Measurements from ENCODE around the gene DBN1. TPM values are rescaled to one million over a fixed set of nuclear protein-coding genes. Genes with fewer than 3 reads are reported as not detected.

The DBN1 gene
- total and polyA plus RNA-seq, 2 experiments from 2014 or later: 106 to 290 TPM

DNA sequence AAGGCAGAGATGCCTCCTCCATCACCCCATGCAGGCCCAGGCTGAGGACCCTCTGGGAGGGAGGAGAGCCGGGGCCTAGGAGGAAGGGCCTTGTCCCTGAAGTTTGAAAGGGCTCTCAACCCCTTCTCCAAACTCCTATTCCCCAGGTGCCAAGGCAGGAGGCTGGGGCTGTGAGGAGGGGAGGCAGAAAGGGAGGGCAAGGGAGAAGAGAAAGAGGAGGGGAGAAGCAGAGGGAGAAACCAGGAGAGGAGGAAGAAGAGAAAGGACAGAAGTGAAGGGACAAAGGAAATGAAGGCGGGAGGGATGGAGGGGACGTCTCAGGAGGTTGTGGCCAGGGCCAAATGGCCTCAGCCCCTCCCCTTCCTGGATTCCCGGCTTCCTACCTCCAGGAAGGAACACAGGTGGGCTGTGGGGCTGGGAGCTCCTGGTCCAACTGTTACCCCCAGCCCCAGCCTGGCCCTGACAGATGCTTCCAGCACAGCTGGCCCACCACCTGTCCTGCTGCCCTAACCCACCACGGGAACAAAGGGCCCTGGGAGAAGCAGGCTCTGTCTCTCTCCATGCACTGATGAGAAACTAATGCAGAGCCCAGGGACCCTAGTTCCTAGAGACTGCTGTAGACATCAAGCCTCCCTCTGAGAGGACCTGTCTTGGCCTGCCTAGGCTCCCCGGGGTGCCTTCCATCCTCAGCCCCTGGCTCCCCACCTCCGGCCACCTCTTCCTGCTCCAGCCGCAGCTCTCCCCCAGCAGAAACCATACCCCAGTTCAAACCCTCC, 3.5 kb downstream of the DBN1 start:
- H3K4me3 ChIP-seq: peak overlapping the region; percentile 37; the same call in 1 of the 2 replicates
- H3K79me2 ChIP-seq (replicated peaks; ENCODE audit: insufficient read depth): peaks cover 54% of the 10 kb centered on the region
- peaks cover 45% of the 10 kb centered on the region for H4K20me1 ChIP-seq (replicated peaks; ENCODE audit: insufficient read depth)
- peaks cover 28% of the 10 kb centered on the region for H3K36me3 ChIP-seq (ENCODE audit: insufficient read depth)
- H3K4me2 ChIP-seq: peak overlapping the region; percentile 92
- no peak; the same call in 2 of the 3 replicates for ATAC-seq
- Mint-ChIP-seq H3K4me3 (peak overlapping the region; percentile 83), H3K9me3 (peaks cover 12% of the 10 kb centered on the region), H3K4me1 (peaks cover 41% of the 10 kb centered on the region), H3K27ac (peak overlapping the region; percentile 91), H3K36me3 (ENCODE audit: low read depth) (peaks cover 71% of the 10 kb centered on the region), H3K27me3 (ENCODE audit: insufficient read depth, low read depth, poor library complexity) (peaks cover 27% of the 10 kb centered on the region)
- H2AFZ ChIP-seq: no peak overlapping the region
- TF ChIP-seq EZH2phosphoT487 (IDR thresholded peaks at IDR 0.05; ENCODE audit: unreplicated experiment) (no peak), ETS1 (IDR thresholded peaks at IDR 0.05) (no peak), EZH2 (IDR thresholded peaks at IDR 0.05; ENCODE audit: low read depth, unreplicated experiment) (no peak), ZNF331 (CRISPR knock-in tag; IDR thresholded peaks at IDR 0.05; ENCODE audit: low read depth) (no peak)
- TF ChIP-seq, protein P1, sequence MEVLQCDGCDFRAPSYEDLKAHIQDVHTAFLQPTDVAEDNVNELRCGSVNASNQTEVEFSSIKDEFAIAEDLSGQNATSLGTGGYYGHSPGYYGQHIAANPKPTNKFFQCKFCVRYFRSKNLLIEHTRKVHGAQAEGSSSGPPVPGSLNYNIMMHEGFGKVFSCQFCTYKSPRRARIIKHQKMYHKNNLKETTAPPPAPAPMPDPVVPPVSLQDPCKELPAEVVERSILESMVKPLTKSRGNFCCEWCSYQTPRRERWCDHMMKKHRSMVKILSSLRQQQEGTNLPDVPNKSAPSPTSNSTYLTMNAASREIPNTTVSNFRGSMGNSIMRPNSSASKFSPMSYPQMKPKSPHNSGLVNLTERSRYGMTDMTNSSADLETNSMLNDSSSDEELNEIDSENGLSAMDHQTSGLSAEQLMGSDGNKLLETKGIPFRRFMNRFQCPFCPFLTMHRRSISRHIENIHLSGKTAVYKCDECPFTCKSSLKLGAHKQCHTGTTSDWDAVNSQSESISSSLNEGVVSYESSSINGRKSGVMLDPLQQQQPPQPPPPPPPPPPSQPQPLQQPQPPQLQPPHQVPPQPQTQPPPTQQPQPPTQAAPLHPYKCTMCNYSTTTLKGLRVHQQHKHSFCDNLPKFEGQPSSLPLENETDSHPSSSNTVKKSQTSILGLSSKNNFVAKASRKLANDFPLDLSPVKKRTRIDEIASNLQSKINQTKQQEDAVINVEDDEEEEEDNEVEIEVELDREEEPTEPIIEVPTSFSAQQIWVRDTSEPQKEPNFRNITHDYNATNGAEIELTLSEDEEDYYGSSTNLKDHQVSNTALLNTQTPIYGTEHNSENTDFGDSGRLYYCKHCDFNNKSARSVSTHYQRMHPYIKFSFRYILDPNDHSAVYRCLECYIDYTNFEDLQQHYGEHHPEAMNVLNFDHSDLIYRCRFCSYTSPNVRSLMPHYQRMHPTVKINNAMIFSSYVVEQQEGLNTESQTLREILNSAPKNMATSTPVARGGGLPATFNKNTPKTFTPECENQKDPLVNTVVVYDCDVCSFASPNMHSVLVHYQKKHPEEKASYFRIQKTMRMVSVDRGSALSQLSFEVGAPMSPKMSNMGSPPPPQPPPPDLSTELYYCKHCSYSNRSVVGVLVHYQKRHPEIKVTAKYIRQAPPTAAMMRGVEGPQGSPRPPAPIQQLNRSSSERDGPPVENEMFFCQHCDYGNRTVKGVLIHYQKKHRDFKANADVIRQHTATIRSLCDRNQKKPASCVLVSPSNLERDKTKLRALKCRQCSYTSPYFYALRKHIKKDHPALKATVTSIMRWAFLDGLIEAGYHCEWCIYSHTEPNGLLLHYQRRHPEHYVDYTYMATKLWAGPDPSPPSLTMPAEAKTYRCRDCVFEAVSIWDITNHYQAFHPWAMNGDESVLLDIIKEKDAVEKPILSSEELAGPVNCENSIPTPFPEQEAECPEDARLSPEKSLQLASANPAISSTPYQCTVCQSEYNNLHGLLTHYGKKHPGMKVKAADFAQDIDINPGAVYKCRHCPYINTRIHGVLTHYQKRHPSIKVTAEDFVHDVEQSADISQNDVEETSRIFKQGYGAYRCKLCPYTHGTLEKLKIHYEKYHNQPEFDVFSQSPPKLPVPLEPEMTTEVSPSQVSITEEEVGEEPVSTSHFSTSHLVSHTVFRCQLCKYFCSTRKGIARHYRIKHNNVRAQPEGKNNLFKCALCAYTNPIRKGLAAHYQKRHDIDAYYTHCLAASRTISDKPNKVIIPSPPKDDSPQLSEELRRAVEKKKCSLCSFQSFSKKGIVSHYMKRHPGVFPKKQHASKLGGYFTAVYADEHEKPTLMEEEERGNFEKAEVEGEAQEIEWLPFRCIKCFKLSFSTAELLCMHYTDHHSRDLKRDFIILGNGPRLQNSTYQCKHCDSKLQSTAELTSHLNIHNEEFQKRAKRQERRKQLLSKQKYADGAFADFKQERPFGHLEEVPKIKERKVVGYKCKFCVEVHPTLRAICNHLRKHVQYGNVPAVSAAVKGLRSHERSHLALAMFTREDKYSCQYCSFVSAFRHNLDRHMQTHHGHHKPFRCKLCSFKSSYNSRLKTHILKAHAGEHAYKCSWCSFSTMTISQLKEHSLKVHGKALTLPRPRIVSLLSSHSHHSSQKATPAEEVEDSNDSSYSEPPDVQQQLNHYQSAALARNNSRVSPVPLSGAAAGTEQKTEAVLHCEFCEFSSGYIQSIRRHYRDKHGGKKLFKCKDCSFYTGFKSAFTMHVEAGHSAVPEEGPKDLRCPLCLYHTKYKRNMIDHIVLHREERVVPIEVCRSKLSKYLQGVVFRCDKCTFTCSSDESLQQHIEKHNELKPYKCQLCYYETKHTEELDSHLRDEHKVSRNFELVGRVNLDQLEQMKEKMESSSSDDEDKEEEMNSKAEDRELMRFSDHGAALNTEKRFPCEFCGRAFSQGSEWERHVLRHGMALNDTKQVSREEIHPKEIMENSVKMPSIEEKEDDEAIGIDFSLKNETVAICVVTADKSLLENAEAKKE (CRISPR knock-in tag; IDR thresholded peaks at IDR 0.05): no peak
- peaks cover 43% of the 10 kb centered on the region for H3F3A ChIP-seq (replicated peaks; ENCODE audit: low read depth)
- H3K9me2 ChIP-seq (ENCODE audit: insufficient read depth): no peaks in the 10 kb centered on the region
- DNase-seq (ENCODE audit: low spot score): no peak
- H3K27ac ChIP-seq (ENCODE audit: low read depth): peak overlapping the region; percentile 90
- peaks cover 45% of the 10 kb centered on the region for H3K4me1 ChIP-seq (ENCODE audit: insufficient read depth)
- H3K27me3 ChIP-seq (ENCODE audit: insufficient read depth): no peaks in the 10 kb centered on the region
